ENCODE data around the gene CIC.

The CIC gene

GRCh38 chr19:42278452-42279154, 9.6 kb downstream of the CIC start:
- DNase-seq: no peak

GRCh38 chr19:42279155-42279901, 10.3 kb downstream of the CIC start:
- no peak for DNase-seq

GRCh38 chr19:42279902-42280814, 11.1 kb downstream of the CIC start:
- DNase-seq: peak; percentile 79

- no peak for DNase-seq
Measured at GRCh38 chr19:42280815-42281145, 11.7 kb downstream of the CIC start.

- no peak for DNase-seq
Measured at GRCh38 chr19:42281146-42281826, 12.2 kb downstream of the CIC start.

GRCh38 chr19:42281827-42282762, 13.0 kb downstream of the CIC start:
- no peak for DNase-seq

GRCh38 chr19:42282819-42283187, 13.8 kb downstream of the CIC start:
- DNase-seq: no peak

GRCh38 chr19:42283188-42284065, 14.4 kb downstream of the CIC start:
- peak; percentile 97 for DNase-seq

- peak; percentile 89 for DNase-seq
Measured at GRCh38 chr19:42284066-42284501, 15.0 kb downstream of the CIC start.

GRCh38 chr19:42284591-42285341, 15.7 kb downstream of the CIC start:
- no peak for DNase-seq

- DNase-seq: peak; percentile 60
Measured at GRCh38 chr19:42285541-42285941, 16.5 kb downstream of the CIC start.

- no peak for DNase-seq
Measured at GRCh38 chr19:42285988-42286348, 16.9 kb downstream of the CIC start.

- DNase-seq: peak; percentile 50
Measured at GRCh38 chr19:42286349-42287016, 17.4 kb downstream of the CIC start.

- no peak for DNase-seq
Measured at GRCh38 chr19:42287017-42287826, 18.2 kb downstream of the CIC start.

GRCh38 chr19:42287827-42288107, 18.7 kb downstream of the CIC start:
- DNase-seq: no peak

GRCh38 chr19:42288387-42288786, 19.3 kb downstream of the CIC start:
- no peak for DNase-seq

- no peak for DNase-seq
Measured at GRCh38 chr19:42288881-42289555, 20.0 kb downstream of the CIC start.

GRCh38 chr19:42289556-42290041, 20.5 kb downstream of the CIC start:
- no peak for DNase-seq

Data from suppressor macrophage treated with lipopolysaccharide for 4 hours (primary cell).